MM.1S (cell line): Measurements from ENCODE around the gene TAS1R1.
"Not testable (repeated sequence)": the region's sequence is repeated elsewhere in the genome, so short reads cannot be mapped to it uniquely, and the experiment has no call there.

ENCODE experiments used
- EZH2 ChIP-seq: fragments of 300-600 bp; sonication (generic); optimal IDR thresholded peaks from 2 replicates; pipeline ENCODE3; 2017; ENCODE audit warnings: low read depth, mild to moderate bottlenecking, antibody characterized with exemption, low read length, mixed read lengths
- EZH2phosphoT487 ChIP-seq: fragments of 300-600 bp; sonication (generic); IDR thresholded peaks from 2 replicates; pipeline ENCODE4 v1.6.1; 2018; ENCODE audit warnings: antibody characterized with exemption, low read length
- TF ChIP-seq, protein P1 (sequence below): fragments of 300-600 bp; sonication (generic); IDR thresholded peaks from 2 replicates; pipeline ENCODE4 v1.5.1; 2016; ENCODE audit warnings: antibody characterized with exemption, low read length, mixed read lengths

DNA sequence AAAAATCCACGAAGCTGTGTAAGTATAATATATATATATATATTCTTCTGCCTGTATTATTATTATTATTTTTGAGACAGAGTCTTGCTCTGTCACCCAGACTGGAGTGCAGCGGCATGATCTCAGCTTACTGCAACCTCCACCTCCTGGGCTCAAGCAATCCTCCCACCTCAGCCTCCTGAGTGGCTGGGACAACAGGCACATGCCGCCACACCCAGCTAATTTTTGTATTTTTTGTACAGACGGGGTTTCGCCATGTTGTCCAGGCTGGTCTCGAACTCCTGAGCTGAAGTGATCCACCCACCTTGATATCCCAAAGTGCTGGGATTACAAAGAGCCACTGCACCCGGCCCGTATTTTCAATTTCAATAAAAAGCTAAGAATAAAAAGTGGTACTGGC lies 44.9 kb downstream of the TAS1R1 start:
- TF ChIP-seq, protein P1, sequence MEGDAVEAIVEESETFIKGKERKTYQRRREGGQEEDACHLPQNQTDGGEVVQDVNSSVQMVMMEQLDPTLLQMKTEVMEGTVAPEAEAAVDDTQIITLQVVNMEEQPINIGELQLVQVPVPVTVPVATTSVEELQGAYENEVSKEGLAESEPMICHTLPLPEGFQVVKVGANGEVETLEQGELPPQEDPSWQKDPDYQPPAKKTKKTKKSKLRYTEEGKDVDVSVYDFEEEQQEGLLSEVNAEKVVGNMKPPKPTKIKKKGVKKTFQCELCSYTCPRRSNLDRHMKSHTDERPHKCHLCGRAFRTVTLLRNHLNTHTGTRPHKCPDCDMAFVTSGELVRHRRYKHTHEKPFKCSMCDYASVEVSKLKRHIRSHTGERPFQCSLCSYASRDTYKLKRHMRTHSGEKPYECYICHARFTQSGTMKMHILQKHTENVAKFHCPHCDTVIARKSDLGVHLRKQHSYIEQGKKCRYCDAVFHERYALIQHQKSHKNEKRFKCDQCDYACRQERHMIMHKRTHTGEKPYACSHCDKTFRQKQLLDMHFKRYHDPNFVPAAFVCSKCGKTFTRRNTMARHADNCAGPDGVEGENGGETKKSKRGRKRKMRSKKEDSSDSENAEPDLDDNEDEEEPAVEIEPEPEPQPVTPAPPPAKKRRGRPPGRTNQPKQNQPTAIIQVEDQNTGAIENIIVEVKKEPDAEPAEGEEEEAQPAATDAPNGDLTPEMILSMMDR: not testable (repeated sequence)
- TF ChIP-seq EZH2phosphoT487, EZH2: not testable (repeated sequence)
